Lower leg skin (tissue), 3 donors: ENCODE measurements around the gene GPC5.

Experiments
- CTCF ChIP-seq, 3 donors: fragments of 450-650 bp; IDR thresholded peaks; one replicate each; pipeline ENCODE4 v1.5.1; 2016; ENCODE audit warnings: antibody characterized with exemption in 3 of 3, mild to moderate bottlenecking in 3 of 3, moderate library complexity in 2 of 3
- POLR2A ChIP-seq, 2 donors: fragments of 450-650 bp; IDR thresholded peaks; one replicate each; pipeline ENCODE4 v1.6.1; 2016 to 2017; ENCODE audit warnings: antibody characterized with exemption in 2 of 2, mild to moderate bottlenecking in 1 of 2, moderate library complexity in 1 of 2

GRCh38 chr13:92510416-92510815 is 1112.0 kb downstream of the GPC5 start:
- TF ChIP-seq CTCF (IDR thresholded peaks at IDR 0.05), result no peak
- TF ChIP-seq POLR2A (IDR thresholded peaks at IDR 0.05), result no peak
